K562 (cell line): Measurements from ENCODE around the gene ABCF3. TPM values are rescaled to one million over a fixed set of nuclear protein-coding genes. Genes with fewer than 3 reads are reported as not detected.

ENCODE experiments used
- CHAMP1 ChIP-seq: fragments of 450-650 bp; IDR thresholded peaks from 2 replicates; pipeline ENCODE4 v1.6.1; 2016; ENCODE audit warnings: mild to moderate bottlenecking
- EHMT2 ChIP-seq: fragments of 450-650 bp; IDR thresholded peaks from 2 replicates; pipeline ENCODE4 v1.6.1; 2018; ENCODE audit warnings: antibody characterized with exemption
- NFIC ChIP-seq: fragments of 450-650 bp; IDR thresholded peaks from 2 replicates; pipeline ENCODE4 v1.6.1; 2017; ENCODE audit warnings: mild to moderate bottlenecking, inconsistent platforms
- PATZ1 ChIP-seq: fragments of 250-450 bp; sonication (Bioruptor Pico); IDR thresholded peaks from 2 replicates; pipeline ENCODE4 v1.5.0; 2020; ENCODE audit warnings: mild to moderate bottlenecking, borderline replicate concordance
- REST ChIP-seq, 2 experiments: fragments of 450-650 bp; formaldehyde crosslinking in 1 of 2; IDR thresholded peaks; 2 replicates each; pipeline versions ENCODE4 v1.4.0 to v1.6.1; 2014 to 2020; ENCODE audit warnings: mild to moderate bottlenecking in 2 of 2, borderline replicate concordance in 1 of 2, low read depth in 1 of 2
- UBTF ChIP-seq, 2 experiments: IDR thresholded peaks; 2 replicates each; pipeline ENCODE4 v1.6.1; 2012; ENCODE audit warnings: improper control_type of control experiment in 2 of 2, low read depth in 2 of 2, low read length in 2 of 2, borderline replicate concordance in 1 of 2
- ZBTB33 ChIP-seq: sonication (generic); formaldehyde crosslinking; IDR thresholded peaks from 2 replicates; pipeline ENCODE4 v1.8.1; 2023; ENCODE audit warnings: mild to moderate bottlenecking, missing genetic modification reagents
- polyA plus RNA-seq, 8 experiments: library from polyadenylated mRNA; depleted of rRNA in 4 of 8; stranded (reverse) in 5 of 8; unstranded in 3 of 8; fragments of >200 nt; fragmentation: Nextera tagmentation in 2 of 8; fragmentation: Illumina TruSeq in 1 of 8; extraction: Ambion mirVana in 2 of 8; extraction: Trizol in 1 of 8; gene quantifications; 2 replicates each; pipeline versions ENCODE4 v1.2.1 to v1.2.3, GENCODE V29; 2011 to 2014; ENCODE audit warnings: inconsistent platforms in 1 of 8, missing spikeins in 1 of 8
- total RNA-seq, 7 experiments: library from RNA; depleted of rRNA in 6 of 7; stranded (reverse); fragments of >200 nt in 6 of 7; fragmentation: Illumina TruSeq in 2 of 7; extraction: Trizol in 2 of 7; gene quantifications; 2 replicates each; pipeline versions ENCODE4 v1.2.1 to v1.2.3, GENCODE V29; 2011 to 2021; ENCODE audit warnings: low replicate concordance in 1 of 7

The ABCF3 gene
- total and polyA plus RNA-seq, 9 of the 15 experiments (the other 6 are each of a cell fraction or from before 2014, with no cell fraction given) = 6.7 to 77.9 (median 45.1) TPM

GRCh38 chr3:184241447-184242296, 55.7 kb downstream of the ABCF3 start (continued):
- TF ChIP-seq PATZ1 = no peak
- TF ChIP-seq CHAMP1 = no peak
- peak; percentile 93 for TF ChIP-seq ZBTB33 (CRISPR knock-in tag)
- peak; percentile 66; the same call in 1 of the 2 replicates for TF ChIP-seq EHMT2
- 0 out of 4 replicates have a peak, but pooled peaks of 1 of the 2 experiments have one; percentile 32 for TF ChIP-seq UBTF (IDR thresholded peaks at IDR 0.05; ENCODE audit: borderline replicate concordance in 1 of 2, low read depth in 2 of 2, low read length in 2 of 2)
- TF ChIP-seq NFIC = peak; percentile 82
- peak; percentile 87 for TF ChIP-seq REST (IDR thresholded peaks at IDR 0.05; ENCODE audit: borderline replicate concordance)
- TF ChIP-seq REST (CRISPR knock-in tag; IDR thresholded peaks at IDR 0.05; ENCODE audit: low read depth) = peak; percentile 75; the same call in 1 of the 2 replicates
